GM19324 (cell line): ENCODE results near the gene PPTC7.
"Not testable (repeated sequence)": the region's sequence is repeated elsewhere in the genome, so short reads cannot be mapped to it uniquely, and the experiment has no call there.

Experiments used
- ATAC-seq: cut with Tn5 transposase; IDR thresholded peaks from one replicate; pipeline ENCODE4 v1.9.1; 2021; ENCODE audit warnings: mild to moderate bottlenecking, moderate library complexity; ENCODE audit not compliant: unreplicated experiment, low FRiP score

PPTC7 gene

DNA sequence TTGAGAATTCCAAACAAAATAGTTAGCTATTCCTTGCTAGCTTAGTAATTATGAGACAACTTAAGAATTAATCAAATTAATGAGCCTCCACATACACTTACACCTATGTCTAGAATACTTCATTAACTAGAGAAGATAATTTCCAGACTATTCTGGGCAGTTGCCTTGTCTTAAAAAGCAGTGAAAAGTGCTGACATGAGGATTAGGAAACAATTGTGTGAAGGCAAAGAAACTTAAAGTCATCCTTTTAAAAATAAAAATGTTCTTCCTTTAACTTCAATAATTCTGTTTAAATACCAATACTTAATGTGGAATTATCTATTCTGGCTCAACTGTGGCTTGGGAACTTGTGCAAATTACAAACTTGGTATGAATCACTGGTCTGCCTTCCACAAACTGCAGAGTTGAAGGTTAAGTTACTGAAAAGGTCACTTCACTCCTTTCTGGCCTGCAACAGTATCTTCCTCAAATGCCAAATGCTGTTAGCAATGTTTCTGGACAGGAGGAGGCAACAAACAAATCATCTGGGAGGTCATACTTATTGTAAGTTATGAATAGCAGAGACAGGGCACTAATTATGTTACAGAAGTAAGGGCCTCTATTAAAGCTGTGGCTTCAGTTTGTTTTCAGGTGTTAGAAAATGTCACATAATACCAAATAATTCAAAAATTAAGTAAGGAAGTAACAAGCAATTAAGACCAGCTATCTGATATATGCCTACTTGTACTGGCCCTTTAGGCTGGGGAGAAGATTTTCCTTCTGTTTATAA is 19.2 kb downstream of the PPTC7 start:
- no peak for ATAC-seq

DNA sequence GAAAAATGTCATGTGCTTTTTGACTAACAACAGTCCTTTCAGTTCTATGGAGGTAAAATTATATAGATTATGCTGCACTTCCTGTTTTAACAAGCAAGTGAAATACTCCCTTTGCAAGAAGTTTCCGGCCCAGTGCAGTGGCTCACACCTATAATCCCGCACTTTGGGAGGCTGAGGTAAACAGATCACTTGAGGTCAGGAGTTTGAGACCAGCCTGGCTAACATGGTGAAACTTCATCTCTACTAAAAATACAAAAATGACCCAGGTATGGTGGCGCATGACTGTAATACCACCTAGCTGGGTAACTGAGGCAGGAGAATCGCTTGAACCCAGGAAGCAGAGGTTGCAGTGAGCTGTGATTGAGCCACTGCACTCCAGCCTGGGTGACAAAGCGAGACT is 20.7 kb downstream of the PPTC7 start:
- not testable (repeated sequence) for ATAC-seq

- no peak for ATAC-seq
Measured at GRCh38 chr12:110561471-110562201, 21.5 kb downstream of the PPTC7 start.

DNA sequence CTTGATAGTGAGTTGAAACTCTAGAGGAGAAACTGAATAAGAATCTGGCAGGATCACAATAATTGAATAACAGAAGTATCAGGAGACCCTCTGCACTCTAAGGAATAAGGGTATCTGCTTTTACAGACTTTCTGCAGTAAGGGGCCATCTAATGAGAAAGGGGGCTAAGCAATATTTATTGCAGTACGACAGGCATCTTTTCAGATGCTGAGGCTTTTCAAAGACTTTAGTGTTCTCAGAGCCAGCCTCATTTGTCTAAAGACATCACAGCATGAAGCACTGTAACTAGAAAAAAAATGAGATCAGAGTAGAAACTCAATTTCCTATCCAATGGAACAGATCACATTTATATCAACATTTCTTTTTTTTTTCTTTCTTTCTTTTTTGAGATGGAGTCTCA is 22.2 kb downstream of the PPTC7 start:
- no peak for ATAC-seq

GRCh38 chr12:110560048-110560447 is 23.1 kb downstream of the PPTC7 start:
- ATAC-seq = no peak

- ATAC-seq = not testable (repeated sequence)
Measured at GRCh38 chr12:110558945-110559344, 24.2 kb downstream of the PPTC7 start.

GRCh38 chr12:110557300-110557699 is 25.8 kb downstream of the PPTC7 start:
- no peak for ATAC-seq

DNA sequence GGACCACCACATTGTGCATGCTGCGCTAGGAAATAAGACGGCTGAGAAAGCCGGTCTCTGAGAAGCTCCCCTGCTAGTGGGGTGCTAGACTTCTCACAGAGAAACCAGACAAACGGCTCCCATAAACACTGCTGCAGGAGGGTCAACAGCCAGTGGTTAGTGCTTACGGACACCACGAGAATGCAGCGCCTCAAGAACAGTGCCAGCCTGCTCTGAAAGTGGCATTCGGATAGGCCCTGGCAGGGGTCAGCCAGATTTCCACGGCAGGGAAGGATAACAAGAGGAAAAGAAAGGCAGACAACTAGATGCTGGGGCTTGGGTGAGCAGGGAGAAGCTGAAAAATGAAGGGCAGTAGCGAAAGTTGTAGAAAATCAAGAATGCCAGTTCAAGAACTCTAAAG is 26.4 kb downstream of the PPTC7 start:
- ATAC-seq = no peak

GRCh38 chr12:110555577-110556406 is 27.3 kb downstream of the PPTC7 start:
- no peak for ATAC-seq

GRCh38 chr12:110554184-110554583 is 28.9 kb downstream of the PPTC7 start:
- no peak for ATAC-seq

GRCh38 chr12:110550981-110551380 is 32.1 kb downstream of the PPTC7 start:
- no peak for ATAC-seq

- no peak for ATAC-seq
Measured at GRCh38 chr12:110549716-110550115, 33.4 kb downstream of the PPTC7 start.

GRCh38 chr12:110548678-110549077 is 34.4 kb downstream of the PPTC7 start:
- ATAC-seq = no peak

DNA sequence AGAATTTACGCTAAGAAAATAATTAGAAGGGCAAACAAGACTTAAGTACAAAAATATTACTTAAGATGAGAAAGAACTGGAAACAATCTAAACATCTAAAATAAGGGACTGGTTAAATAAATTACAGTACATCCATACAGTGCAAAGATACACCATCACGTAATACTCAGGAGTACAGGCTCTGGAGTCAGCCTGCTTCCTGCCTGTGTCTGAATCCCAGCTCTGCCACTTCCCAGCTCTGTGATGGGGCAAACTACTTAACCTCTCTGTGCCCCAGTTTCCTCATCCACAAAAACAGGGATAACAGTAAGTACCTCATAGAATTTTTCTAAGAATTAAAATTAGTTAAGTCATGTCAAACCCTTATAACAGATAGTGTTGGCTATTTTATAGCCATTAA is 36.0 kb downstream of the PPTC7 start:
- ATAC-seq = no peak

- no peak for ATAC-seq
Measured at GRCh38 chr12:110546339-110546738, 36.8 kb downstream of the PPTC7 start.

GRCh38 chr12:110545812-110546211 is 37.3 kb downstream of the PPTC7 start:
- no peak for ATAC-seq

DNA sequence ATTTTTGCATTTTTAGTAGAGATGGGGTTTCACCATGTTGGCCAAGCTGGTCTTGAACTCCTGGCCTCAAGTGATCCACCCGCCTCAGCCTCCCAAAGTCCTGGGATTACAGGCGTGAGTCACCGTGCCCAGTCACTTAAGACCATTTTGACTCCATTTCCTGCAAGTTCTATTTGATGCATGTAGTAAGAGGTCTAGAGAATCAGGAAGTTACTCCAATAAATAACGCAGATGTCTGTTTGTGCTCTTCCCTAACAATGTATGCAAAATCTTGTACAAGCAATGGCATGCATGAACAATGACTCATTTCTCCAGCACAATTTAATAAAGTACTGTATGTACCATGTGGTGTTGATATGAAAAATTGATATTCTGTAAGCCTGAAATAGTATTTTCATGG is 37.9 kb downstream of the PPTC7 start:
- not testable (repeated sequence) for ATAC-seq

DNA sequence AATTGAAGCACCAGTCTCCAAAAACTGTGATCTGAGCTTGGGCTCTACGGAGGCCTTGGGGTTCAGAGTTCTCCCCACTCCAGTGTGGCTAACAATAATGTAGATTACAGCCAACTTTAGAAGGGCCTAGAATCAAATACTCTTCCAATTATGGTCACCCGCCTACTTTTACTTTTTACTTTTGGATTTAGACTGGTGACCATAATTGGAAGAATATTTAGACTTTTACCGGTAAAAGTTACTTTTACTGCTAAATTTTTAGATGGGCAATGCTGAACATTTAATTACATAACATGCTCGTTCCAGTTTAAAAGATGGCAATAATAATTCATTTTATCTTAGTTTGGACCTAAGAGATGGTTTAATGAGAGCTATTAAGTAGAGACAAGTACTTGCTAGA is 39.2 kb downstream of the PPTC7 start:
- no peak for ATAC-seq

- no peak for ATAC-seq
Measured at GRCh38 chr12:110543252-110543959, 39.7 kb downstream of the PPTC7 start.

- ATAC-seq = no peak
Measured at GRCh38 chr12:110540048-110540447, 43.1 kb downstream of the PPTC7 start.
